OCI-M1 (cell line): ENCODE results near the gene RXRA.

Experiments
- DNase-seq: peaks from one replicate; lab custom pipeline; 2025; lab: John Stamatoyannopoulos, UW

RXRA gene

DNA sequence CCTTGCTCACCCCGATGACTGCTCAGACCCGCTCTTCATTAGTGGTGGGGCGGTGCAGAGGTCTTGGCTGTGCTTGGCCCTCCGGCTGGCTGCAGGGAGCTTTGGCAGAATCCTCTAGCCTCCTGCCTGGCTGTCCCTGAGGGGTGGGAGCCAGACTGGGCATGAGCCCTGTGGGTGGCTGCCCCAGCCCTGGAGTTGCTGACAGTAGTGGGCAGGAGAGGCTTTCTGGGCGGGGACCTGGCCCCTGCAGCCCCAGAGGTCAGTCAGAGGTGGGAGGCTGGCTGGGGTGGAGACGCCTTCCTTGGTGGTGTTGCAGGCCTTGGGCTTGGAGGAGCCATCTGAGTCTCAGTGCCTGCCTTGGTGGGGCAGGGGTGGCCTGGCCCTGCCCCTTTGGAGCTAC is 146.0 kb downstream of the RXRA start:
- DNase-seq: no peak

DNA sequence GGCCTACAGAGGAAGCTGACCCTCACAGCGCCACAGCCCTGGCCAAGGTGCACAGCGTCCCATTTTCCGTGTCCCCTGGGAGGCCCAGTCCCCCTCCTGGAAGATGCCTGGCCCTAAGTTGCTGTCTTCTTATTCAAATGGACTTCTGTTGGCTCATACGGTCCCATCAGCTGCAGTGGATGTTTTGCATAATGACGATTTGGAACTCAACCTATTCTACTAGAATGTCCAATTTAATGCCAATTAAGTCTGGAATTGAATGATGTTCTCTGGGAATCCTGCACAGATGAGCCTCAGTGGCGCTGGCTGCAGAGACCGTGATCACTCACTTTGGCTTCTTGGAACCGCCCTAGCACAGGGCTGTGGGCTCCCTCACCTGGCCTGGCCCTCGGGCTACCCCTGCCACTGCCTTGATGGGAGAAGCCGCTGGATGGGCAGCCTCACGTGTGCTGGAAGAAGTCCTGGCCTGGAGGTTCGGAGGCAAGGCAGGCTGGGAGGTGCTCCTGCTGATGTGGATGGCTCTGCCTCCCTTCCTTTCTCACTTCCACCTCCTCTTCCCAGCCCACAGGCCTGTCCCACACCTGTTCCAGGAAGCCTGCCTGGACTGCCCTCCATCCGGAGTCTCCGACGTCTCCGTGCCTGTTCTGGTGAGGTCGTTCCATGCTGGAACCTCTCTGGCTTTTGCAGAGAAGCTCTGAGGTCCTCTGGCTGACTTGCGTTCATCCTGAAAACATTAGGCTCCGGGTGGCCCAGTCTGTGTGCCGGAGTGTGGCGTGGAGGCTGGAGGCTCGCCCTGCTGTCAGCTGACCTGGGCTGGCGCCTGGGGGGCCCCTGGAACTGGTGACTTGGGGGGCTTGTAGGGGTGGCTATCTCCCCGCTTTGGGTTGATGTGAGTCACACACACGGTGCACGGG is 147.1 kb downstream of the RXRA start:
- DNase-seq: no peak

GRCh38 chr9:134474055-134474370 is 147.8 kb downstream of the RXRA start:
- no peak for DNase-seq

GRCh38 chr9:134475011-134475790 is 148.9 kb downstream of the RXRA start:
- DNase-seq: no peak

GRCh38 chr9:134476272-134476941 is 150.2 kb downstream of the RXRA start:
- DNase-seq: no peak

GRCh38 chr9:134476942-134477335 is 150.7 kb downstream of the RXRA start:
- DNase-seq: no peak

DNA sequence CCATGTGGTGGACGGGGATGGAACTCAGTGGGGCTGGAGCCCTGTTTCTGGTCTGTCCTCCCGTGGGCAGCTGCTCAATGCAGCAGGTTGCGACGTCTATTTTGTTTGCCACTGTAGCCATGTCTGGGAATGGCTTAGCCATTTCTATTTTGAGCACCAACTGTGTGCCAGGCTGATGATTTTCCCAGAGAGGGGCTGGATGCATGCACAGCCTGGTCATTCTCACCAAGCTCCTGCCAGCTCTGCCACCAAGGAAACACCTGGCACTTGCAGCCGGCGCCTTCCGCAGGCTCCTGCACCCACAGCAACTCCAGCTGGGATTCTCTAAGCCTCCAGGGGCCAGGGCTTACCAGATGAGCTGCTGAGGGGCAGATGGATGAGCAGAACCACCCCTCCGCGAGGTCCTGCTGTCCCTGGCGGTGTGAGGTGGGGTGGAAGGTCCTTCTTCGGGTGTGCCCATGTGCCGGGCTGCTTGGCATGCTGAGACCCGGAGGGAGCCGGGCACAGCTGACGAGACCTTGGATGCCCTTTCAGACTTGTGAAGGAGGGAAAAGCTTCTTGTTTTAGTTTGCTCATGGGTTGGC is 151.2 kb downstream of the RXRA start:
- DNase-seq: no peak

- no peak for DNase-seq
These were observed 151.7 kb downstream of the RXRA start for GRCh38 chr9:134477927-134478326.

GRCh38 chr9:134481762-134482161 is 155.5 kb downstream of the RXRA start:
- DNase-seq: no peak

DNA sequence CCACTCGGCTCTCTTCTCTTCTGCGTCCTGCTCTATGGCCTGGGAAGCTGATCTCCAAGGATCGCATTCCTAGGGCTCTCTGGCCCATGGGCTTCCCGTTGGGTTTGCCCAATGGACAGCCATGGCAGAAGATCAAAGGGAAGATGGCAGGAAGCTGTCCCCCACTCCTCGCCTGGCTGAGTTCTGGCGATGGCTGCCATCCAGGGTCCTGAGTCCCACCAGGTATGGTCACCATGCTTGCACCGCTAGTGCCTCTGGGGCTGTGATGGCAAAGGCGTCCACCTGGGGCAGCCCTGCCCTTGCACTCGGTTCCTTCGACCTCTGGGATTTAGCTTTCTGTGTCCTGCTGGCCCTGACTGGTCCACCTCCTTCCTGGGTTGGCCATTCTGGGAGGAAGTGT is 156.0 kb downstream of the RXRA start:
- no peak for DNase-seq

- DNase-seq: no peak
These were observed 157.3 kb downstream of the RXRA start for GRCh38 chr9:134483361-134484184.

- no peak for DNase-seq
These were observed 158.2 kb downstream of the RXRA start for GRCh38 chr9:134484479-134484878.

DNA sequence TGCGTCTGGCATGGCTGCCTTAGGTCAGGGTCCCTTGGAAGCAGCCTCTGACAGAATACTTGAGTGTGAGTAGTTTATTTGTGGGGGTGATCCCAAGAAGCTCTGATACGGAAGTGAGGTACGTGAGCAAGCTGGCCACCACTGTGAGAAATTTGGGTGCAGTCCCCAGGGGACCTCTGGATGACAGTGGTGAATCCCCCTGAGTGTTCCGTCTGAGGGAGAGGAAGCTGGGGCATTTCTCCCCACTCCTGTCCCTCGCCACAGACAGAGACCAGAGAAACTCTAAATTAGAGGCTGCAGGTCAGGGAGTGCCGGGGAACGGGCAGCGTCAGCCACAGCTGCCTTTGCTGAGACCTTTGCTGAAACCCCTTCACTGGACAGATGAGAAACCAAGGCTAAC is 159.4 kb downstream of the RXRA start:
- DNase-seq: no peak

DNA sequence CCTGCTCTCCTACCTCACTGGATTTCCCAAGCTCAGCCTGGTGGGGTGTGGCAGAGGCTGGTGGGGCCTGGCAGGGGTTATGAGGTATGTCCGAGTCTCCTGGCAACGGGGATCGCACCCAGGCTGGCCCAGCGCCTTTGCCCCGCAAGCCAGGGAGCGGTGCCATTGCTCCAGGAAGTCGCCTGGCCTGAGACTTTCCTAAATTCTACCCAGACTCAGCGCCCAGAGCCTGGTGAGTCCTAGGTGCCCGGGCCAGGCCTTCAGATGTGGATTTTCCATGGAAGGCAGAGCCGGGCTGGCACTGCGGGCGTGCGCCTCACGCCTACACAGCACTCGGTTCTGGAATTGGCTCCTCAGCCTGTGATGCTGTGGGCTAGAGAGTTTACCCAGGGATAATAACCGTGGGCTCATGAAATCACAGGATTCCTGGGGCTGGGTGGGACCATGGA is 159.9 kb downstream of the RXRA start:
- DNase-seq: no peak

- no peak for DNase-seq
These were observed 160.3 kb downstream of the RXRA start for GRCh38 chr9:134486596-134486995.
